Fibroblast of gingiva (primary cell): Measurements from ENCODE around the gene CIDEA.

ENCODE experiments used
- DNase-seq: peaks from one replicate; pipeline ENCODE4 v3.0.0-alpha.2; 2011; ENCODE audit warnings: low read depth

CIDEA gene

DNA sequence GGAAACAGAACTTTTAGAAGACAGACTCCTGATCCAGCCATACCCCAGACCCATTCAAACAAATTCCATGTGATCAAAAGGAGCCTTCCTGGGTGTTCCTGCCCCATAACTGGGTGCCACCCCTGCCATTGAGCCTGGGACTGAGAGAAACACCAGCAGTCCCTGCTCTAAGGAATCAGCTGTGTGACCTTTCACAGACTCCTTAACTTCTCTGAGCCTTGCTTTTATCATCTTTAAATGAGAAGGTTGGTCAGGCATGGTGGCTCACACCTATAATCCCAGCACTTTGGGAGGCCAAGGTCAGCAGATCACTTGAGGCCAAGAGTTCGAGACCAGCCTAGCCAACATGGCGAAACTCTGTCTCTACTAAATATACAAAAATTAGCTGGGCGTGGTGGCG lies 20.6 kb downstream of the CIDEA start:
- no peak for DNase-seq

DNA sequence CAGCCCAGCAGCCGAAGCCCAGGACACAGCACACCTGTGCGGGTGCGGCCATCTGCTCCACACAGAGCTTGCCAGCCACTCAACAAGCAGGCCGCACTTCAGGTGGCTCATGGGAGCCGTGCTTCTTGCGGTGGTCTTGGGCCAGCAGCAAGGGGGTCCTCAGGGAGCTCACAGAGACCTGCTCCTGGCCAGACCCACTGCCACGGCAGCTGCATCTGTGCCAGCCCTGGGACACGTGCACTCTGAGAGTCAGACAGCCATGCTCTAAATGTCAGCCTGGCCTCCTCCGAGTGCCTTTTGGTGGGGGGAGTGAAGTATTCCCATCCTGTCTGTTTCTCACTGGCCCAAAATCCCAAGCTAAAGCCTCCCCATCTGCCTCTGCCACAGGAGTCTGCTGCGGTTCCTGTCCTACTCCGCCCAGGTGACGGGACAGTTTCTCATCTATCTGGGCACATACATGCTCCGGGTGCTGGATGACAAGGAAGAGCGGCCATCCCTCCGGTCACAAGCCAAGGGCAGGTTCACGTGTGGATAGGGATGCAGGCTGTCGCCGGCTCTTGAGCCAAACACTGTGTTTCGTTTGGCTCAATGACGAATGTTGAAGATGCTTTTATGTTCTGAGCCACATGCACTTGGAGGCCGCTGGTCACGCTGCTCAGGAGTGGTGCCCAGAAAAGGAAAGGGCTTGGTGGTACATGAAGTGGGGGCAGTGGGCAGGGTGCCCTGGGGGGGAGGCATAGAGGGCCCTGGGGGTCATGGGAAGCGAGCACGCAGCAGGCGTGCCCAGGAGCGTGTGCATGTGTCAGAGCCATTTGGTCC lies 22.8 kb downstream of the CIDEA start:
- DNase-seq: no peak

DNA sequence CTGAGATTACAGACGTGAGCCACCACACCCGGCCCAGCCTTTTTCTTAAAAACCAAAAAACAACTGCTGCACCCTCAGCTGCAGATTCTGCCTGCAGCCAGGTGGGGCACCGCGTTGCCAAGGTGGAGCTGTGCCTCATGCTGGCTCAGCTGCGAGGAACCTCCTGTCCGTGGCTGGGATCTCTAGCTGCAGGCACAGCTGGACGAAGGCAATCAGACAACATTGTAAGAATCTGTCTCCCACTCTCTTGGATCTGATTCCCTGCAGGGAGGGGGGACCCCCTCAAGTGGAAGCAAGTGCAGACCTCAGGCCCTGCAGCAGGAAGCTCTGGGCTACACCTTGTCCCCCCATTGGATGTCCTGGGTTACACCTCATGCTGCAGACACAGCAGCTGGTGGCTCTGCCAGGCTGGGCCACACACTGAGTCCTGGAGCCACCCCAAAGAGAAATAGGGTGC lies 24.1 kb downstream of the CIDEA start:
- DNase-seq: no peak

DNA sequence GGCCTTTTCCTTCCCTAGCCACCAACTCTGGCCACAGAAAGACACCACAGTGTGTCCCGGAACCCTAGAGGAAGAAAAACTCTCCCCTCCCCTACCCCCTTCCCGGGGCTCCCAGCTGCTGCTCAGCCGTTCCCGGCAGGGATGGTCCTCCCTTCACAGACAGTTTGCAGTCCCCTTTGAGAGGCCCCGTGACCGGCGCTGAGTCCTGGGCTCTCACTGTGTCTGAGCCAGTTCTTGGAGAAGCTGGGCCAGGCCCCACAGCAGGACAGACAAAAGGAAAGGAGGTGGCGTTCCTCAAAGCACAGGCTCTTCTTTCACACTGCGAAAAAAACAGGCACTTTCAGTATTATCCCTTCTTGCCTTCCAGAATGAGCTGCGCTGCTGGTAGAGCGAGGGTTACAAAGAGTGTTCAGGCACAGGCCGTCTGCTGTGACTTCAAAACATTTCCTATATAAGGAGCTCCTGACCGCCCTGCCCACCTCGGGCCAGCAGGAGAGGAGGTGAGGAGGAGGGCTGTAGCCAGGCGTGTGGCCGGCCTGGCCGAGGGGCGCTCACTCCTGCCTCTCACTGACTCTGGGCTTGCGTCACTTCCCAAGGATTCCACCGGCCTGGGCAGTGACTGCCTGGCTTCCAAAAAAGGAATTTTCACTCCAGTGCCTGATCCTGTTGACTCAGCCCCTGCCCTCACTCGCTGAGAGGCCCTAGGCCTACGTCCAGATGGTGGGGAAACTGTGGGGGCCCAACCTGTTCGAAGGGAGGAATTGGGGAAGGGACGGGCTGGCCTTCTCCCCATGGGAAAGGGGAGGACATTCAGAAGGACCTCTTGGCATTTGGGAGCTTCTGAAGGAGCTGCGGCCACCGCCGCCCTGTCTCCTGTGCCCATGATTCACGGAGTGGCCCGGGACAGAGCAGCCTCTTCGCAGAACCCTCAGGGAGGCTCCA lies 24.9 kb downstream of the CIDEA start:
- DNase-seq: peak; percentile 88

DNA sequence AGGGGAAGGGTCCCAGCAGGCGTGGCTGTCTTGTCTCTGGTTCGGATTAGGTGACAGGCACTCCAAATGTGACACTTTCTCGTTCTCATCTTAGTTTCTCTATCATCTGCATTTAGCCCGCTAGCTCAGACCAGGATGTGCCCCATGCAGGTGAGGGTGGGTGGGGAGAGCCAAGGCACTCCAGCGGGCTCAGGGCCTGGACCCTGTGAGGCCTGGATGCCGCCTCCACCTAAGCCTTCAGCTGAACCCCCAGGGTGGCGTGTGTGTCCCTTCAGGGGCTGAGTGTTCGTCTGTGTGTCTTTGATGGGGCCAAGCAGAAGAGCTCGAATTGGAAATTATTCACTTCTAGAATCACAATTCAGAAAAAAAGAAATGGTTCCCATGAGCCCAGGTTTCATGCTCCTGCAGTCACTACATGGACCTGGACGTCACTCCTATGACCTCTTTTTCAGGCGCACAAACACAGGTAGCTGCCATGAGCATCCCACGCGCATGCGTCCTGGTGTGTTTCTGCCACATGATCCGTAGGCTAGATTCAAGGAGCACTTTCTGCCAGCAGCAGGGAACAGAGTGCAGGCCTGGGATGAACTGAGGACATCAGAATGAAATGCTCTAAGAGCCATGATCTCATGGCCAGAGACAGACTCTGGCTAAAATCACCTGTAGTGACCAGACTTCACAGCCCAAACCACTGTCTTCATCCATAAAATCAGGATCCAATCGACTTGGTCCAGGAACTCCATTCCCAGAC lies 25.8 kb downstream of the CIDEA start:
- DNase-seq: no peak

DNA sequence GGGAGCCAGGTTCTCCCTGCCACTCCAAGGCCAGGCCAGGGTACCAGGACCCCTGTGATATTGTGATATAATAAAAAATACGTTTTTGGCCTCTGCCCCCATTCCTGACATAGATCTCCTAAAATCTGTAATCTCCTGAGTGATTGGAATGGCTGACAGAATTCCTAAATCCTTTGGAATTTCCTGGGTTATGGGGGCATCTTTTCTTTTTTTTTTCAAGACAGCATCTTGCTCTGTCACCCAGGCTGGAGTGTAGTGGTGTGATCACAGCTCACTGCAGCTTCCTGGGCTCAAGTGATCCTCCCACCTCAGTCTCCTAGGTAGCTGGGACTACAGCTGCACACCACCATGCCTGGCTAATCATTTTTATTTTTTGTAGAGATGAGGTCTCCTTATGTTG lies 27.7 kb downstream of the CIDEA start:
- DNase-seq: no peak

DNA sequence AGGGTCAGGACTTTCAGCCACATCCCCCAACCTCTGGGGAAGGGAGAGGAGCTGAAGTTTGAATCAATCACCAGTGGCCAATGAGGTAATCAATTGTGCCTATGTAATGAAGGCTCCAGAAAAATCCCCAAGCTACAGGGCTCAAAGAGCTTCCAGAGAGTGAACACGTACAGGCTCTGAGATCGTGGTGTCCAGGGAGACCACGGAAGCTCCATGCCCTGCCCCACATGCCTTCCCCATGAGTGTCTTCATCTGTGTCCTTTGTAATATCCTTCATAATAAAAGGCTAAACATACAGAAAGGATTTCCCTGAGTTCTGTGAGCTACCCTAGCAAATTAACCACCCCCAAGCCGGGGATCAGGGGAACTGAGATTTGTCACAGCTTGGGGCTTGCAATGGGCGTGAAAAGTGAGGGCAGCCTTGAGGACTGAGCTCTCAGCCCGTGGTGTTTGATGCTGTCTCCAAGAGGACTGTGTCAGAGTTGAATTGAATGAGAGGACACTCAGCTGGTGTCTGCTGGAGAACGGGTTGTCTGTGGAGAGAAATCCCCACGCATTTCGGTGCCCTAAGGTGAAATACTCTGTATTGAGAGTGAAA lies 28.4 kb downstream of the CIDEA start:
- peak; percentile 59 for DNase-seq

DNA sequence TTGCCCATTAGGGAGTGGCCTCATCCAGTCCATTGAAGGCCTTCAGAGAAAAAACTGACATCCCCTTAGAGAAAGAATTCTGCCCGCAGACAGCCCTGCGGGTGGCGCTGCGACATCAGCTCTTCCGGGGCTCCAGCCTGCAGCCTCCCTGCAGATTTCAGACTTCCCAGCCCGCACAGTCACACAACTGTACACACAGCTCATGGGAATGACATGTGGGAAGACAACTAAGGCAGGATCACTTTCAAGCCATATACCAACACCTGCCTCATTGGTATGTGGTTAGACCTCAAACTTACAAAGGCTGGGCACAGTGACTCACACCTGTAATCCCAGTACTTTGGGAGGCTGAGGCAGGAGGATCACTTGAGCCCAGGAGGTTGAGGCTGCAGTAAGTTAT lies 29.1 kb downstream of the CIDEA start:
- DNase-seq: no peak

DNA sequence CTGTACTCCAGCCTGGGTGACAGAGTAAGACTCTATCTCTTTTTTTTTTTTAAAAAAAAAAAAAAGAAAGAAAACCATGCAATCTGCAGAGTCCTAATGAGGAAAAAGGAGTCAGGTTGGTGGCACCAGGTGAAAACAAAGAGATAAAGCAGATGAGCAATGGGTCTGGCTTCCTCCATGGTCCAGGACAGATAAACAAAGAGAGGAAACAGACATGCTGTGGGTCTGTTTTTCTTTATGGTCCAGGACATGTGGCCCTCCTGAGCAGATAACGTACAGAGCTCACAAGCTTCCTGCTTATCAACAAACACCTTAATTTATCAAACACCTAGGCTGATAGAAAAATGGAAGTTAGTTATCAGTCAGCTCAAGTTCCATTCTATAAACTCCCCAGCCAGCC lies 29.5 kb downstream of the CIDEA start:
- no peak for DNase-seq

DNA sequence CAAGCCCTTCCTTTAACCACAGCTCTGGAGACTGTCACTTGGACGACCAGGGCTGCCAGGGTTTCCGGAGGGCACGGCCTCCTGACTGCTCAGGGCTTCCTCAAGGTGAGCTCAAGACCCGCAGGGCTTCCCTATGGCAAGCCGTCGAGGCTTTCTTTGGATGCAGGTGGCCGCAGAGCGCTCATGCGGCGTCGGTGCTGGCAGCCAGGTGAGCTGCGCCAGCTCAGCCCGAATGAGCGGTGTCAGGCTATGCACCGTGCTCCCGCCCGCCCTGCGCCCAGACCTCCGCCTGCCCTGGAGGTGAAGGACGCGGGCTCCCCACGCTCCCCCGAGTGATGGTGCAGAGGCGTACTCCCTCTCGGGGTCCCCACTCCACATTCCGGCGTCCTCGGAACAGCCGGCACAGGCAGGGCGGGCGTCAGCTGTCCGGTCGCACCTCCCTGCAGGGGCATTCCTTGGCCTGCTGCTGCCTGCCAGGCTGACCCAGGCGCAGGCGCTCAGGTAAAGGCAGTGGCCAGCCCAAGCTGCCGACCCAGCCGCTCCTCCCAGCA lies 33.0 kb downstream of the CIDEA start:
- DNase-seq: no peak

DNA sequence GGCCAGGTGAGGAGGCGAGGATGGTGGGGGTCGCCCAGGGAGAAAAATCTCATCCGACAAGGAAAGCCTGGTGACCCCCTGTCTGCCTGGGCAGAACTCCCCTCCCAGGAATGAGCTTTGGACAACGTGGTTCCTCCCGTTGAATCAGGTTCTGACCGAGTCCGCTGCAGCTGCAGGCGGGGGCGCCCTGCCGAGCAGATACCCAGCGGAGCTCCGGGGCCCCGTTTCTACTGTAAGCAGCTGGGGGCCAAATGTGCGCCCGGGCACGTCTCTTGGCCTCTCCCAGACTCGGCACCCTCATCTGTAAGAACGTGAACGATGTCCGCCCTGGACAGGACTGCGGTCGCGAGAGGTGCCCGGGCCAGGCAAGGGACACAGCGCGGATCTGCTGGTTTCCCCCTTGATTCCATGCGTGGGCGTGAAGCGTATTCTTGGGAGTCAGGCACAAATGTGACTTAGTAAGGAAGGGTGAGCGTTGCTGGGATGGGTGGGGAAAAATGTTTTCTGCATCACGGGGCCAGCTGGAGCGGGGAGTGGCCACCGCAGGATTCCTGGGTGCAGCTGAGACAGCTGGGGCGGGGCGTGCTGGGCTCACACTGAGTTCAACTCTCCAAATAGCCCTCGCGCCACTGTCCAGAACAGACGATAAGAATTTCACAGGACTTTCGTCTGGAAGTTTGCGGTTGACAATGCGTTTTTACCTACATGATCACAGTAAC lies 33.7 kb downstream of the CIDEA start:
- peak; percentile 73 for DNase-seq

DNA sequence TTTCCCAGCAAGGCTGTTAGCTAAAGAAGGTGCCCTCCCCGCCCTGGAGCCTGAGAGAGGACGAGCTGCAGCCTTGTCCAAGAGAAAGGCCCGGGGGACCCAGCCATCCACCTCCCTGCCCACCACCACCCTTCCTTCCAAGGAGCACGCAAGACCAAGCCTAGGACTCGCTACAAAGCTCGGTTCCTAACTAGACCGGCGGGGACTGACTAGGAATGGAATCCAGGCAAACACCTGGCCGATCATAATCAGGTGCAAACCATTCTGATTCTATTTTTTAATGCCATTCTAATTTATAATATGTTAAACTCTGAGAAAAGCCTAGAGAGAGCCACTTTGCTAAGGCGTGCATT lies 34.2 kb downstream of the CIDEA start:
- DNase-seq: no peak

DNA sequence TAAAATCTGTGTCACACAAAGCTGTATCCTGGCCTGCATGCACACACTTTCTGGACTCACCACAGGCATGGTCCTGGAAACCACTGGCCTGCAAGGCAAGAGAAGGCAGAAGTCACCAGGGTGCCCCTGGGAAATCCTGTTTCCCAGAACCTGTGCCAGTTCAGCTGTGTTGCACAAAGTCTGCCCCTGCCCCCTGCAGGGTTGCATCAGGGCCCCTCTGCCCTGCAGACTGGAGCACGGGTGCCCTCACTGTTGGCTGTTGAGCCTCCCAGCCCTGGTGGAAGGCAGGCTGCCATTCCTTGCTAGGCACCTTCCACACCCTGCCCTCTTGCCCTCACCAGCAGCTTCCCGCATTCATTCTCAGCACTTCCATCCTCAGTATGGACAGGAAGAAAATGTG lies 35.9 kb downstream of the CIDEA start:
- DNase-seq: no peak

DNA sequence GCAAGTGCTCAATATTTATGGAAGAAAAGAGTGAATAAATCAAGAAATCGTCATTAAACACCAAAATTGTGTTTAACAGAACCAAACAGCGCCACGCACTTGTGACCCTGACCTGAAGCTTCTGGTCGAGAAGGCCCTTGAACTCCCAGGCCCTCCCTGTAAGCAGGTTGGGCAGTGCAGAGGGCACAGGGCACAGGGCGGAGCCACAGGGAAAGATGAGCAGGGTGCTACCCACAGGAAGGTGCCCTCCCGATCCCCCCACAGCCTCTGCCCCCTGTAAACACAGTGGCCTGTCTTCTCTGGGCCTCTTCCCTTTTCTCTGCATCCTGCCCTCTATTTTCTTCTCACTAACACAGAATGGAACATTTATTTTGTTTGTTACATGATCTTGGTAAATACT lies 37.0 kb downstream of the CIDEA start:
- no peak for DNase-seq

DNA sequence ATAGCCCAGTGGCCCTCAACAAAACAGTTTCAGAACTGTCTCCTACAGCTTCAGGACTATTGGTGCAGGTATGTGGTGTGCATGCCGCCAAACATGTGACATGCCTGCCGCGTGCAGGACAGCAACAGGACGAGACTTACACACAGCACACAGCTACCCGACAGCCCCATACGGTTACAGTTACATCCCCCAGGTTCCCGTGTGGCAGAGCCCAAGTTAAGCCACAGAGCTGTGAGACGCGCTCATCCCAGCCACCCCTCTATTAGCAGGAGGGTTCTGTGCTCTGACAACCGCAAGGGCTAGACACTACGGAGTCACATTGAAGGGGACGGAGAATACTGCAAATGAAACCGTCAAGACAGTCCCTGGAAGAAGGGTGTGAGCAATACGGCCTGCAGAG lies 37.5 kb downstream of the CIDEA start:
- no peak for DNase-seq

DNA sequence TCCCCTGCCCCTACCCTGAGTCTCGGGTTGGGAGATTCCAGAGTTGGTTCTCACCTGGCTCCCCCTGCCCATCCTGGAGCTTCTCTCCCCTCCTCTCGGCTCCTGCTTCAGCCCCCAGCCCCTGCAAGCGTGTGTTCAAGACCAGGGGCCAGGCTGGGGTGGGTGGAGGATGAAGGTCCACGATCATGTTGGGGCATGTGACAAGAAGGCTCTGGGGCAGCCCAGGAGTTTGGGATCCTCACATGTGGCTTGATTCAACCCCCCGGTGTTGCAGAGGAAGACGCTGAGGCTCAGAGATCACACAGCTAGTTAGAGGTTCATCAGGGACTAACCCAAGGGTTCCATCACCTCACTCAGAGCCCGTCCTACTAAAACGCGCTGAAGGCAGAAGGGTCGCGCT lies 39.7 kb downstream of the CIDEA start:
- DNase-seq: no peak

DNA sequence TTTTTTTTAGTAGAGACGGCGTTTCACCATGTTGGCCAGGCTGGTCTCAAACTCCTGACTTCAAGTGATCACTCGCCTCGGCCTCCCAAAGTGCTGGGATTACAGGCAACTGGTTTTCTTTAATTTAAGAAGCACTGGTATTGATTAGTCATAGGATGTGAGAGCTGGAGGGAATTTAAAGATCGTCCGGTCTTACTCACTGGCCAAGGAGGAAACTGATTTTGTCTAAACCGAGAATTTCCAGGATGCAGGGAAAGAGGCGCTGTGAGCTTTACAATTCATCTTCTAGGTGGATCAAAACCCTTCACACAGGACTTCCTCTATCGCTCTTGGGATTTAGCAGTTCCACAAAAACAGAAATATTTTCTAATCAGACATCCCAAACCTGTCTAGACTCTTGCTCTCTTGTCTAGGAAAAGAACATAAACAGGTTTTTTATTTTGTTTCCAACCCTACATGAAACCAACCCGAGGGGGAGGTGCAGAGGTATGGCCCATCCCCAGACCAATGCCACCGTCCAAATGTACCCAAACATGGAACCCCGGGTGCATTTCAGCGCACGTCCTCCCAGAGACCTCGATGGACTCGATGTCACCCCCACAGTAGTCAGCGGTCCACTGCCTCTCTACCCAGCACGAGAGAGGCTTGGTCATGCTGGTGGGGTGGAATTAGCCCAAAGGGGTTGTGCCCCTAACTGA lies 41.4 kb downstream of the CIDEA start:
- no peak for DNase-seq

DNA sequence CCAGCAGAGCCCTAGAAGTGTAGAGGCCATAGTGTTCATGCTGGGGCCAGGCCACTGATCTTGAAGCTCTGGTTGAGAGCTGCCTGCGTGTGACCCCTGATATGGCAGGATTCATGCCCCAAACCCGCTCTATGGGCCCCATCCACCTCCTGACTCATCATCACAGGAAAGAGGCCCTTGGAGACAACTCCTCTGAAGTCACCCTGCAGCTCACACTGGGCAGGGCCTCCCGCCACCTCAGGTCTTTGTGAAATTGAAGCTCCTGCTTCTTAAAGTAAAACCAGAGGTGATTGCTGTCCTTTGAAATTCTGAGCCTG lies 41.9 kb downstream of the CIDEA start:
- no peak for DNase-seq

DNA sequence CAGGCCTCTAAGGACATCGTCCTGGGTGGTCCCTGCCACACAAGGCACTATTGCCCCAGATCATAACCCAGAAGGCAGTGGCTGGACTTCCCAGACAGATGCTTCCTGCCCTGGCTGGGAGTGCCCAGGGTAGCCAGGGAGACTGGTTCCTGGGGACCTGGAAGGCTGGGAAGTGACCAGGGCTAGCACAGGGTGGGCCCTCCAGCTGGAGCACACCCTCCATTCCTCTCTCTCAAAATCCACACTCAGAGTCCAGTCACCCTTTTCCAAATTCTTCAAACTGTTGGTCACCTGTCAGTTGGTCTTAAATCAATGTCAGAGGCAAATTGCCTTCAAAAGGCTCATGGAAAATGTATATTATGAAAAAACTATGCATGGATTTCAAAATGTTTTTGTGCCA lies 42.3 kb downstream of the CIDEA start:
- no peak for DNase-seq

DNA sequence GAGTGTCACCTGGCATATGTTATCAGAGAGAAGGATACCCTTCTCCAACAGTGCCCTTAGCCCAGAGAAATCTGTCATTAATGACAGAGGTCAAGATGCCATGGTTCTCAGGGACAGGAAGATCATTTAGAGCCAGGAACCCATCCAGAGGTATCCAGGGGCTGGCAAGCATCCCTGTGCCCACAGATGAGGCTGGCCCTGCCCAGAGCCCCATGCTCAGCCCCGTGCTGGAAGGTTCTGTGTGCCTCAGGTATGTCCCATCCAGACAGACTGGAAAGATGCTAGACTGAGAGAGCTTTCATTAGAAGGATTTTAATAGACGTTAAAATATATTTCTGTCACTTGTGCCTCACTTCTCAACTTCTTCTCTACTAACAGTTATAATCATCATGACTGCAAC lies 45.7 kb downstream of the CIDEA start:
- no peak for DNase-seq
